ENCODE measurements around the gene DDOST.

DNA sequence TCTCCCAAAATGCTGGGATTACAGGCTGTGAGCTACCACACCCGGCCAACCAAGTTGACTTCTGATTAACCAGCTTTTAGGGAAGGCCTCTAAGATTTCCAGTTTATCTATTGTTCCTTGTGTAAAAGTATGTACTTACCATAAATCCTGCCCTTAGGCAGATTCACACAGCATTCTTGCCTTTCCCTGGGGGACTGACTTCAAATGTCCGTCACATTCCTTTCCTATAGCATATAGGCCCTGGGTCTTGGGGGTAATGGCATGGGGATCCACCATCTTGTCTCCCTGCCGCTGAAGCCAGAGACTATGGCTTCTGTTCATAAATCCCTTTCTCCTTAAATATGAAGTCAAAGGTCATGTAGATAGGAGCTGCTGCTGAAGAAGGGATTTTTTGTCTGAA, 28.8 kb downstream of the DDOST start:
- TF ChIP-seq, protein P1, sequence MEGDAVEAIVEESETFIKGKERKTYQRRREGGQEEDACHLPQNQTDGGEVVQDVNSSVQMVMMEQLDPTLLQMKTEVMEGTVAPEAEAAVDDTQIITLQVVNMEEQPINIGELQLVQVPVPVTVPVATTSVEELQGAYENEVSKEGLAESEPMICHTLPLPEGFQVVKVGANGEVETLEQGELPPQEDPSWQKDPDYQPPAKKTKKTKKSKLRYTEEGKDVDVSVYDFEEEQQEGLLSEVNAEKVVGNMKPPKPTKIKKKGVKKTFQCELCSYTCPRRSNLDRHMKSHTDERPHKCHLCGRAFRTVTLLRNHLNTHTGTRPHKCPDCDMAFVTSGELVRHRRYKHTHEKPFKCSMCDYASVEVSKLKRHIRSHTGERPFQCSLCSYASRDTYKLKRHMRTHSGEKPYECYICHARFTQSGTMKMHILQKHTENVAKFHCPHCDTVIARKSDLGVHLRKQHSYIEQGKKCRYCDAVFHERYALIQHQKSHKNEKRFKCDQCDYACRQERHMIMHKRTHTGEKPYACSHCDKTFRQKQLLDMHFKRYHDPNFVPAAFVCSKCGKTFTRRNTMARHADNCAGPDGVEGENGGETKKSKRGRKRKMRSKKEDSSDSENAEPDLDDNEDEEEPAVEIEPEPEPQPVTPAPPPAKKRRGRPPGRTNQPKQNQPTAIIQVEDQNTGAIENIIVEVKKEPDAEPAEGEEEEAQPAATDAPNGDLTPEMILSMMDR (IDR thresholded peaks at IDR 0.05): no peak
- no peak for TF ChIP-seq EP300 (IDR thresholded peaks at IDR 0.05)
